HepG2 (cell line): Measurements from ENCODE around the gene HBQ1. TPM values are rescaled to one million over a fixed set of nuclear protein-coding genes. Genes with fewer than 3 reads are reported as not detected.
A peak's percentile ranks its signal among the peaks of the same experiment; 100 is the strongest.

Source experiments
- ARNT2 ChIP-seq: sonication (generic); formaldehyde crosslinking; IDR thresholded peaks from 2 replicates; pipeline ENCODE4 v1.8.0; 2022; ENCODE audit warnings: mild to moderate bottlenecking, low read depth, missing genetic modification reagents, moderate library complexity
- EED ChIP-seq: sonication (generic); formaldehyde crosslinking; IDR thresholded peaks from 2 replicates; pipeline ENCODE4 v1.5.0; 2020; ENCODE audit warnings: mild to moderate bottlenecking, missing genetic modification reagents
- HDAC2 ChIP-seq: sonication (generic); formaldehyde crosslinking; IDR thresholded peaks from 2 replicates; pipeline ENCODE4 v1.4.0; 2020; ENCODE audit warnings: missing genetic modification reagents
- KLF13 ChIP-seq: sonication (generic); formaldehyde crosslinking; IDR thresholded peaks from 2 replicates; pipeline ENCODE4 v1.4.0; 2020; ENCODE audit warnings: mild to moderate bottlenecking, missing genetic modification reagents
- PAXIP1 ChIP-seq: sonication (generic); formaldehyde crosslinking; conservative IDR thresholded peaks from 2 replicates; pipeline ENCODE4 v1.4.0; 2020; ENCODE audit warnings: mild to moderate bottlenecking, missing genetic modification reagents, moderate library complexity
- SRY ChIP-seq: sonication (generic); formaldehyde crosslinking; IDR thresholded peaks from 2 replicates; pipeline ENCODE4 v1.8.0; 2022; ENCODE audit warnings: mild to moderate bottlenecking, missing genetic modification reagents
- TAF15 ChIP-seq: fragments of 200-400 bp; formaldehyde crosslinking; IDR thresholded peaks from one replicate; pipeline ENCODE4 v1.6.1; 2018; ENCODE audit warnings: mild to moderate bottlenecking, low read depth, low read length; ENCODE audit not compliant: poor library complexity, severe bottlenecking
- TCF7L2 ChIP-seq: IDR thresholded peaks from 2 replicates; pipeline ENCODE4 v1.6.1; 2011; ENCODE audit warnings: mild to moderate bottlenecking, low read depth, low read length, moderate library complexity
- TOE1 ChIP-seq: sonication (generic); formaldehyde crosslinking; IDR thresholded peaks from 2 replicates; pipeline ENCODE4 v1.4.0; 2020; ENCODE audit warnings: mild to moderate bottlenecking, missing genetic modification reagents
- ZC3H4 ChIP-seq: sonication (generic); formaldehyde crosslinking; IDR thresholded peaks from 2 replicates; pipeline ENCODE4 v1.4.0; 2020; ENCODE audit warnings: missing genetic modification reagents, borderline replicate concordance
- ZNF101 ChIP-seq: sonication (generic); formaldehyde crosslinking; IDR thresholded peaks from 2 replicates; pipeline ENCODE4 v1.4.0; 2020; ENCODE audit warnings: mild to moderate bottlenecking, low read depth, missing genetic modification reagents, borderline replicate concordance
- ZNF180 ChIP-seq: sonication (generic); formaldehyde crosslinking; IDR thresholded peaks from 2 replicates; pipeline ENCODE4 v1.4.0; 2020; ENCODE audit warnings: low read depth, missing genetic modification reagents, borderline replicate concordance
- ZNF235 ChIP-seq: sonication (generic); formaldehyde crosslinking; IDR thresholded peaks from 2 replicates; pipeline ENCODE4 v1.8.1; 2023; ENCODE audit warnings: mild to moderate bottlenecking, missing genetic modification reagents, borderline replicate concordance
- ZNF772 ChIP-seq: sonication (generic); formaldehyde crosslinking; IDR thresholded peaks from 2 replicates; pipeline ENCODE4 v1.5.0; 2020; ENCODE audit warnings: mild to moderate bottlenecking, missing genetic modification reagents
- polyA plus RNA-seq, 8 experiments: library from polyadenylated mRNA; depleted of rRNA in 3 of 8; stranded (reverse) in 7 of 8; unstranded in 1 of 8; fragments of >200 nt; fragmentation: Illumina TruSeq in 4 of 8; extraction: Trizol in 4 of 8; gene quantifications; 2 replicates each; pipeline versions ENCODE4 v1.2.1 to v1.2.3, GENCODE V29; 2011 to 2016; ENCODE audit warnings: low read depth in 4 of 8, missing spikeins in 1 of 8, mixed read lengths in 1 of 8; ENCODE audit not compliant: insufficient read depth in 1 of 8
- total RNA-seq, 5 experiments: library from RNA; depleted of rRNA; stranded (reverse); fragments of >200 nt; fragmentation: Illumina TruSeq; extraction: Trizol; gene quantifications; 2 replicates each; pipeline ENCODE4 v1.2.3, GENCODE V29; 2016; ENCODE audit warnings: low read depth in 1 of 5
- TF ChIP-seq, protein P1 (sequence below): sonication (generic); formaldehyde crosslinking; IDR thresholded peaks from 2 replicates; pipeline ENCODE4 v1.4.0; 2020; ENCODE audit warnings: missing genetic modification reagents, low read depth, mild to moderate bottlenecking, borderline replicate concordance
- TF ChIP-seq, protein P2 (sequence below): sonication (generic); formaldehyde crosslinking; IDR thresholded peaks from 2 replicates; pipeline ENCODE4 v1.4.0; 2020; ENCODE audit warnings: missing genetic modification reagents, borderline replicate concordance
- TF ChIP-seq, protein P3 (sequence below): fragments of 450-650 bp; IDR thresholded peaks from 2 replicates; pipeline ENCODE4 v1.6.1; 2017

Gene HBQ1
- total and polyA plus RNA-seq, 2 of the 13 experiments (the other 11 are each of a cell fraction or from before 2014, with no cell fraction given), result 4.9 to 7.4 TPM

GRCh38 chr16:228852-229730 is 48.8 kb downstream of the HBQ1 start, which contains the start of gene LUC7L (continued):
- TF ChIP-seq PAXIP1 (CRISPR knock-in tag) (0 out of 2 replicates have a peak, but pooled peaks have one; percentile 31), ZNF180 (peak; percentile 43; the same call in 1 of the 2 replicates), SRY (CRISPR knock-in tag) (peak; percentile 98), EED (CRISPR knock-in tag) (peak; percentile 98), ZNF235 (peak; percentile 96; the same call in 1 of the 2 replicates), ZC3H4 (CRISPR knock-in tag) (no peak), KLF13 (CRISPR knock-in tag) (peak; percentile 97), ZNF101 (CRISPR knock-in tag) (0 out of 2 replicates have a peak, but pooled peaks have one; percentile 50), TAF15 (no peak), ZNF772 (CRISPR knock-in tag) (peak; percentile 97), HDAC2 (CRISPR knock-in tag) (peak; percentile 73; the same call in 1 of the 2 replicates), TOE1 (CRISPR knock-in tag) (peak; percentile 78; the same call in 1 of the 2 replicates), ARNT2 (peak; percentile 97), TCF7L2 (no peak)
- TF ChIP-seq, protein P1, sequence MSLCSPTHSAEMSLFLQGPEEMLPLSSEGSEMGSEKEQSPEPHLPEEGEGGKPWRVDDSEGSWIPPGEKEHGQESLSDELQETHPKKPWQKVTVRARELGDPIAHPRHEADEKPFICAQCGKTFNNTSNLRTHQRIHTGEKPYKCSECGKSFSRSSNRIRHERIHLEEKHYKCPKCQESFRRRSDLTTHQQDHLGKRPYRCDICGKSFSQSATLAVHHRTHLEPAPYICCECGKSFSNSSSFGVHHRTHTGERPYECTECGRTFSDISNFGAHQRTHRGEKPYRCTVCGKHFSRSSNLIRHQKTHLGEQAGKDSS (CRISPR knock-in tag), result peak; percentile 89; the same call in 1 of the 2 replicates
- TF ChIP-seq, protein P2, sequence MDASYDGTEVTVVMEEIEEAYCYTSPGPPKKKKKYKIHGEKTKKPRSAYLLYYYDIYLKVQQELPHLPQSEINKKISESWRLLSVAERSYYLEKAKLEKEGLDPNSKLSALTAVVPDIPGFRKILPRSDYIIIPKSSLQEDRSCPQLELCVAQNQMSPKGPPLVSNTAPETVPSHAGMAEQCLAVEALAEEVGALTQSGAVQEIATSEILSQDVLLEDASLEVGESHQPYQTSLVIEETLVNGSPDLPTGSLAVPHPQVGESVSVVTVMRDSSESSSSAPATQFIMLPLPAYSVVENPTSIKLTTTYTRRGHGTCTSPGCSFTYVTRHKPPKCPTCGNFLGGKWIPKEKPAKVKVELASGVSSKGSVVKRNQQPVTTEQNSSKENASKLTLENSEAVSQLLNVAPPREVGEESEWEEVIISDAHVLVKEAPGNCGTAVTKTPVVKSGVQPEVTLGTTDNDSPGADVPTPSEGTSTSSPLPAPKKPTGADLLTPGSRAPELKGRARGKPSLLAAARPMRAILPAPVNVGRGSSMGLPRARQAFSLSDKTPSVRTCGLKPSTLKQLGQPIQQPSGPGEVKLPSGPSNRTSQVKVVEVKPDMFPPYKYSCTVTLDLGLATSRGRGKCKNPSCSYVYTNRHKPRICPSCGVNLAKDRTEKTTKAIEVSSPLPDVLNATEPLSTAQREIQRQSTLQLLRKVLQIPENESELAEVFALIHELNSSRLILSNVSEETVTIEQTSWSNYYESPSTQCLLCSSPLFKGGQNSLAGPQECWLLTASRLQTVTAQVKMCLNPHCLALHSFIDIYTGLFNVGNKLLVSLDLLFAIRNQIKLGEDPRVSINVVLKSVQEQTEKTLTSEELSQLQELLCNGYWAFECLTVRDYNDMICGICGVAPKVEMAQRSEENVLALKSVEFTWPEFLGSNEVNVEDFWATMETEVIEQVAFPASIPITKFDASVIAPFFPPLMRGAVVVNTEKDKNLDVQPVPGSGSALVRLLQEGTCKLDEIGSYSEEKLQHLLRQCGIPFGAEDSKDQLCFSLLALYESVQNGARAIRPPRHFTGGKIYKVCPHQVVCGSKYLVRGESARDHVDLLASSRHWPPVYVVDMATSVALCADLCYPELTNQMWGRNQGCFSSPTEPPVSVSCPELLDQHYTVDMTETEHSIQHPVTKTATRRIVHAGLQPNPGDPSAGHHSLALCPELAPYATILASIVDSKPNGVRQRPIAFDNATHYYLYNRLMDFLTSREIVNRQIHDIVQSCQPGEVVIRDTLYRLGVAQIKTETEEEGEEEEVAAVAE (CRISPR knock-in tag), result peak; percentile 83; the same call in 1 of the 2 replicates
- TF ChIP-seq, protein P3, sequence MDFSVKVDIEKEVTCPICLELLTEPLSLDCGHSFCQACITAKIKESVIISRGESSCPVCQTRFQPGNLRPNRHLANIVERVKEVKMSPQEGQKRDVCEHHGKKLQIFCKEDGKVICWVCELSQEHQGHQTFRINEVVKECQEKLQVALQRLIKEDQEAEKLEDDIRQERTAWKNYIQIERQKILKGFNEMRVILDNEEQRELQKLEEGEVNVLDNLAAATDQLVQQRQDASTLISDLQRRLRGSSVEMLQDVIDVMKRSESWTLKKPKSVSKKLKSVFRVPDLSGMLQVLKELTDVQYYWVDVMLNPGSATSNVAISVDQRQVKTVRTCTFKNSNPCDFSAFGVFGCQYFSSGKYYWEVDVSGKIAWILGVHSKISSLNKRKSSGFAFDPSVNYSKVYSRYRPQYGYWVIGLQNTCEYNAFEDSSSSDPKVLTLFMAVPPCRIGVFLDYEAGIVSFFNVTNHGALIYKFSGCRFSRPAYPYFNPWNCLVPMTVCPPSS, result no peak
